Ishikawa (cell line): ENCODE results near the gene COL15A1.
A peak's percentile ranks its signal among the peaks of the same experiment; 100 is the strongest.

Experiments
- CEBPB ChIP-seq: IDR thresholded peaks from 2 replicates; pipeline ENCODE4 v1.6.1; 2012
- CREB1 ChIP-seq: IDR thresholded peaks from 2 replicates; pipeline ENCODE4 v1.6.1; 2012; ENCODE audit warnings: low read depth
- EGR1 ChIP-seq: IDR thresholded peaks from 2 replicates; pipeline ENCODE4 v1.6.1; 2012
- EP300 ChIP-seq: IDR thresholded peaks from 2 replicates; pipeline ENCODE4 v1.6.1; 2012; ENCODE audit warnings: borderline replicate concordance
- FOXM1 ChIP-seq: IDR thresholded peaks from 2 replicates; pipeline ENCODE4 v1.6.1; 2012; ENCODE audit warnings: low read depth, borderline replicate concordance
- NFIC ChIP-seq: IDR thresholded peaks from 2 replicates; pipeline ENCODE4 v1.6.1; 2012
- RAD21 ChIP-seq: IDR thresholded peaks from 2 replicates; pipeline ENCODE4 v1.6.1; 2012; ENCODE audit warnings: low read depth
- TAF1 ChIP-seq: IDR thresholded peaks from 2 replicates; pipeline ENCODE4 v1.6.1; 2012; ENCODE audit warnings: low read depth, mild to moderate bottlenecking
- TCF12 ChIP-seq: IDR thresholded peaks from 2 replicates; pipeline ENCODE4 v1.6.1; 2012; ENCODE audit warnings: low read depth
- TEAD4 ChIP-seq: IDR thresholded peaks from 2 replicates; pipeline ENCODE4 v1.6.1; 2012
- YY1 ChIP-seq: IDR thresholded peaks from 2 replicates; pipeline ENCODE4 v1.6.1; 2012; ENCODE audit warnings: low read depth
- ZBTB7A ChIP-seq: IDR thresholded peaks from 2 replicates; pipeline ENCODE4 v1.6.1; 2012; ENCODE audit warnings: low read depth
- TF ChIP-seq, protein P1 (sequence below): IDR thresholded peaks from 2 replicates; pipeline ENCODE4 v1.6.1; 2012
- TF ChIP-seq, protein P2 (sequence below): IDR thresholded peaks from 2 replicates; pipeline ENCODE4 v1.6.1; 2012
- TF ChIP-seq, protein P3 (sequence below): IDR thresholded peaks from 2 replicates; pipeline ENCODE4 v1.6.1; 2012; ENCODE audit warnings: low read depth, mild to moderate bottlenecking

The COL15A1 gene

DNA sequence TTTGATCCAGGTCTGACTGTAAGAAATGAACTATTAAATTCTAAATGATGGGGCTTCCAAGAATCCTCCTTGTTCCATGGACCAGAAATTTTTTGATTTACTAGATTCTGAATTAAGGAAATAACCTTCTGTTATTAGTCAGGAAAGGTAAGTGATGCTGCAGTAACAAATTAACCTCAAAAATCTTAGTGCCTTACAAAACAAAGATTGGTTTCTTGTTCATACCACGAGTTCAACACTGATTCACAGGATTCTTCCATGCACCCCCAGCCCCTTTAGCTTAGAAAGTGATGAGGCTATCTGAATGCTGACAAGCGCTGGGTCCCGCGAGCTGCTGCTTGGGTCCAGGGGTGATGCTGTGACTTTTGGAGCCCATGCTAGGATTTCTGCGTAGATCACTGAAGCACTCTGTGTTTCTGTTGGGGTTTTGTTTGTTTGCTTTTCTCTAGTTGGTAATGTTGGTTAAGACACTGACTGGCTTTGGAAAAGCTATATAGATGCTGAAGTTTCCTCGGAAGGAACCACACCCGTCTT, 52.3 kb downstream of the COL15A1 start:
- TF ChIP-seq FOXM1 (no peak), YY1 (no peak), RAD21 (no peak), NFIC (no peak), EP300 (no peak), EGR1 (no peak), CREB1 (no peak), TEAD4 (no peak), CEBPB (no peak)
- TF ChIP-seq, protein P1, sequence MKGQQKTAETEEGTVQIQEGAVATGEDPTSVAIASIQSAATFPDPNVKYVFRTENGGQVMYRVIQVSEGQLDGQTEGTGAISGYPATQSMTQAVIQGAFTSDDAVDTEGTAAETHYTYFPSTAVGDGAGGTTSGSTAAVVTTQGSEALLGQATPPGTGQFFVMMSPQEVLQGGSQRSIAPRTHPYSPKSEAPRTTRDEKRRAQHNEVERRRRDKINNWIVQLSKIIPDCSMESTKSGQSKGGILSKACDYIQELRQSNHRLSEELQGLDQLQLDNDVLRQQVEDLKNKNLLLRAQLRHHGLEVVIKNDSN, result no peak

DNA sequence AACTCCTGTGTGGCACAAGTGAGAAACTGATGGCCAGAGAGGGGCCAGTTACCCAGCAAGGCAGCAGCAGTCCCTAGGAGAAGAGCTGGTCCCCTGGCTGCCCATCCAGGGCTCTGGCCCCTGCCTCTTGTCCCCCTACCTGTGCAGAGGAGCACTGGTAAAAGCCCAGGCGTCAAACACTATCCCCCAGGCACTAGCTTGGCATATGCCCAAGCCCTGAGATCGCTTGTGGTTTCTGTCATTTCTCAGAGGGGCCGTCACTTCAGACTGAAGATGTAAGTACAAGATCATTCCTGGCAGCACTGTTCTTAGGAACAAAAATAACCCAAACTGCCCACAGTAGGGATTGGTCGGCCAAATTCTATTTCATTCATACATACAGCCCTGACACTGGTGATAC, 53.9 kb downstream of the COL15A1 start:
- TF ChIP-seq EP300 (no peak), ZBTB7A (no peak), RAD21 (no peak), FOXM1 (no peak), EGR1 (no peak), TAF1 (no peak), TEAD4 (no peak)
- TF ChIP-seq, protein P1, result no peak
- TF ChIP-seq, protein P2, sequence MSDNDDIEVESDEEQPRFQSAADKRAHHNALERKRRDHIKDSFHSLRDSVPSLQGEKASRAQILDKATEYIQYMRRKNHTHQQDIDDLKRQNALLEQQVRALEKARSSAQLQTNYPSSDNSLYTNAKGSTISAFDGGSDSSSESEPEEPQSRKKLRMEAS, result no peak

DNA sequence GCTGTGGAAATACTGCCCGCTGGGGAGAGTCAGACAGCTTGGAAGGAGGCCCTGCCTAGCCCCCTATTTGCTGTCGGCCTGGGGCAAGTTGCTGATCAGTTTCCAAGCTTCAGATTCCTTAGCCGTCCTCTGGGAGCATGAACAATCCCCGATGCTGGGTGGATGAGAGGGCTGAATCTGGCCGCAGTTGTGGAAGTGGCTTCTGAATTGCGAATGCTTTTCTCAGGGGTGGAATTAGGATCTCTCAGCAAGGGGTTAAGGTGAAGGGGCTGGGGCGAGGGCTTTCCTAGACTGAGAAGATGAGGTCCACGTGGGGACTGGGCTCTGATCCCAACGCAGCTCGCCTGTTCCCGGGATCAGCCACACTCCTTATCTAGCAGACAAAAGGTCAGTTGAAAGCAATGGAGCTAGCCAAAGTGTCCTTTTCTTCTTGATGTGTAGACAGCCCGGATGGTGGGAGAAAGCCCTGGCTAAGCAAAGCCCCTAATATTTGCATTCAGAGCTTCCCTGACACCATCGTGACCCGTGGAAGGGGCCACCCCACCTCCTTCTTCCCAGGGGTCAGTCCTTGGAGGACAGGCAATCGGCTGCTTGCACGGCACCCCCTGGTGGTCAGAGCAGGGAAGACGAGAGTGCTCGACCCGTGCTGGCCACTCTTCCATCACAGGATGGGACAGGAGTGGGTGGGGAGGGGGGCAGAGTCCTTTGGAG, 54.9 kb downstream of the COL15A1 start:
- peak; percentile 77 for TF ChIP-seq RAD21
- TF ChIP-seq EGR1, result no peak
- no peak for TF ChIP-seq TEAD4
- 0 out of 2 replicates have a peak, but pooled peaks have one; percentile 22 for TF ChIP-seq YY1
- TF ChIP-seq, protein P2, result peak; percentile 20; the same call in 1 of the 2 replicates

DNA sequence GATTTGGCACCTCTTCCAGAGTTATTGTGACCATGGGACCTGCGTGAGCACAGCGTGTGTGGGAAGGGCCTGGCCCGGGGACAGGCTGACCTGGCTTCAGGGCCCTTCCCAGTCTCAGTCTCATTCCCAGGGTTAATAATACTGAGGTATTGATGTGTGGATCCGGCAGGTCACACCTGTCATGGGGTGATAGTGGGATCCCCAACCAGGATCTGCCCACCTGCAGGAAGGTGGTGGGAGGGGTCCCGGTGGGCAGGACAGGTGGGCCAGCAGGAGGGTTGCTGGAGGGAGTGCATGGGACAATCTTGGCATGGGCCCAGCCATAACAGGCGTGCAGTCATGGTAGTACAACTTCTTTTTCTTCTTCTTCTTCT, 55.4 kb downstream of the COL15A1 start:
- TF ChIP-seq TEAD4 (no peak), EP300 (no peak), RAD21 (no peak), TCF12 (no peak), EGR1 (no peak), FOXM1 (no peak), YY1 (no peak), NFIC (no peak), TAF1 (no peak)
- TF ChIP-seq, protein P3, sequence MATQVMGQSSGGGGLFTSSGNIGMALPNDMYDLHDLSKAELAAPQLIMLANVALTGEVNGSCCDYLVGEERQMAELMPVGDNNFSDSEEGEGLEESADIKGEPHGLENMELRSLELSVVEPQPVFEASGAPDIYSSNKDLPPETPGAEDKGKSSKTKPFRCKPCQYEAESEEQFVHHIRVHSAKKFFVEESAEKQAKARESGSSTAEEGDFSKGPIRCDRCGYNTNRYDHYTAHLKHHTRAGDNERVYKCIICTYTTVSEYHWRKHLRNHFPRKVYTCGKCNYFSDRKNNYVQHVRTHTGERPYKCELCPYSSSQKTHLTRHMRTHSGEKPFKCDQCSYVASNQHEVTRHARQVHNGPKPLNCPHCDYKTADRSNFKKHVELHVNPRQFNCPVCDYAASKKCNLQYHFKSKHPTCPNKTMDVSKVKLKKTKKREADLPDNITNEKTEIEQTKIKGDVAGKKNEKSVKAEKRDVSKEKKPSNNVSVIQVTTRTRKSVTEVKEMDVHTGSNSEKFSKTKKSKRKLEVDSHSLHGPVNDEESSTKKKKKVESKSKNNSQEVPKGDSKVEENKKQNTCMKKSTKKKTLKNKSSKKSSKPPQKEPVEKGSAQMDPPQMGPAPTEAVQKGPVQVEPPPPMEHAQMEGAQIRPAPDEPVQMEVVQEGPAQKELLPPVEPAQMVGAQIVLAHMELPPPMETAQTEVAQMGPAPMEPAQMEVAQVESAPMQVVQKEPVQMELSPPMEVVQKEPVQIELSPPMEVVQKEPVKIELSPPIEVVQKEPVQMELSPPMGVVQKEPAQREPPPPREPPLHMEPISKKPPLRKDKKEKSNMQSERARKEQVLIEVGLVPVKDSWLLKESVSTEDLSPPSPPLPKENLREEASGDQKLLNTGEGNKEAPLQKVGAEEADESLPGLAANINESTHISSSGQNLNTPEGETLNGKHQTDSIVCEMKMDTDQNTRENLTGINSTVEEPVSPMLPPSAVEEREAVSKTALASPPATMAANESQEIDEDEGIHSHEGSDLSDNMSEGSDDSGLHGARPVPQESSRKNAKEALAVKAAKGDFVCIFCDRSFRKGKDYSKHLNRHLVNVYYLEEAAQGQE, result no peak
- TF ChIP-seq, protein P1, result no peak
- TF ChIP-seq, protein P2, result no peak

DNA sequence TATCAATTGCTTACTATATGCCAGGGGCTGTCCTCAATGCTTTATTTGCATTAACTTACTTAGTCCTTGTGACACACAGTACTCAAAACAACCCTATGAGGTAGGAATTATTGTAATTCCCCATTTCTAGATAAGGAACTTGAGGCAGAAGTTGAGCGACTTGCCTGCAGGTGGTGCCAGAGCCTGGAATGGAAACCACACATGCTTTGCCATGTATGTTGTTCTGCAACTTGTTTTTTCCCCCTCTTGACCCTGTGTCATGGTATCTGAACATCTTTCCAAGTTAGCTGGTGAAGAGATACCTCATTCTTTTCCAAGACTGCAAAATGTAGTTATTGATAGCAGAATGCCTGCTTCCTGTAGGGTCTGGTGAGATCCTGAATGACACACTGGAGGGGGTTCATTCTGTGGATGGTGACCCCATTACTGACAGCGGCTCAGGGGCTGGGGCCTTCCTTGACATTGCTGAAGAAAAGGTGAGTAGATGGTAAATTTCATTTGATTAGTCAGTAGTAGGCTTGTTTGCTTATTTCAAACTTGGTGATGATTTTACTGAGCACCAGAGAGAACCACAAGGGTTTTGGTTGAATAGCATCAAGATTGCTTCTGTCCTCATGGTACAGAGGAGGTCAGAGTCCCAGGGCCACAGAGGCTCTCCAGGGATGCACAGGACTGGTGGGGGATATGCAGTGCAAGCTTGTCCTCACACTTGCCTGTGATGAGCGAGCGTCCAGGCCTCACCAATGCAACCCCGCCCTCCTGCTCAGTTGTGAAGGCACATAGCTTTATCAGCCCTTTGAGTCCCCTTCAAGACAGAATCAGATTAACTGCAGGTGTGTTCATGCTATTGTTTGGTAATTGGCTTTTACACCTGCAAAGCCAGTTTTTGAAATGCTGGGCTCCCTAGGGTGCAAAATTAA, 57.0 kb downstream of the COL15A1 start:
- TF ChIP-seq TCF12 (0 out of 2 replicates have a peak, but pooled peaks have one; percentile 25), ZBTB7A (no peak), TEAD4 (no peak), FOXM1 (no peak), RAD21 (peak; percentile 75), YY1 (no peak)
- TF ChIP-seq, protein P2, result no peak

DNA sequence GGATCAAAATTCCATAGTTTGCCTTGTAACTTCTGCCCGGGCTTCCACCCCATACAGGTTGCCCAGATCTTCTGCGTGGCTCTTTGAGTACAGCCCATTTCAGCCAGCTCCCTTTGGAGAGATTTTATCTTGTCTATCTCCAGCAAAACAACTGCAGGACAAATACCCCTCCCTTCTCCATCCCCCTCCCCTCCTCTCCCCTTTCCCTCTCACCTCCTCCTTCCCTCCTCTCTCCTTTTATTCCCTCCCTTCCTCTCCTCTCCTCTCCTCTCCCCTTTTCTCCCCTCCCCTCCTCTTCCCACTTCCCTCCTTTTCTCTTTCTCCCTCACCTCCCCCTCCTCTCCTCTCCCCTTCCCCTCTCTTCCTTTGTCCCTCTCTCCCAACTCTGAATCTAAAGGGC, 58.2 kb downstream of the COL15A1 start:
- TF ChIP-seq, protein P2, result no peak
- TF ChIP-seq, protein P1, result no peak
- TF ChIP-seq NFIC, result no peak
